GM19025 (cell line): Measurements from ENCODE around the gene SUN5.
"Not testable (repeated sequence)": the region's sequence is repeated elsewhere in the genome, so short reads cannot be mapped to it uniquely, and the experiment has no call there.

Source experiments
- ATAC-seq: cut with Tn5 transposase; IDR thresholded peaks from one replicate; pipeline ENCODE4 v1.9.1; 2021; ENCODE audit warnings: mild to moderate bottlenecking, low read depth, moderate library complexity; ENCODE audit not compliant: unreplicated experiment

SUN5 gene

GRCh38 chr20:32966881-32967781 is 37.1 kb downstream of the SUN5 start:
- ATAC-seq = no peak

GRCh38 chr20:32966382-32966781 is 37.9 kb downstream of the SUN5 start:
- no peak for ATAC-seq

DNA sequence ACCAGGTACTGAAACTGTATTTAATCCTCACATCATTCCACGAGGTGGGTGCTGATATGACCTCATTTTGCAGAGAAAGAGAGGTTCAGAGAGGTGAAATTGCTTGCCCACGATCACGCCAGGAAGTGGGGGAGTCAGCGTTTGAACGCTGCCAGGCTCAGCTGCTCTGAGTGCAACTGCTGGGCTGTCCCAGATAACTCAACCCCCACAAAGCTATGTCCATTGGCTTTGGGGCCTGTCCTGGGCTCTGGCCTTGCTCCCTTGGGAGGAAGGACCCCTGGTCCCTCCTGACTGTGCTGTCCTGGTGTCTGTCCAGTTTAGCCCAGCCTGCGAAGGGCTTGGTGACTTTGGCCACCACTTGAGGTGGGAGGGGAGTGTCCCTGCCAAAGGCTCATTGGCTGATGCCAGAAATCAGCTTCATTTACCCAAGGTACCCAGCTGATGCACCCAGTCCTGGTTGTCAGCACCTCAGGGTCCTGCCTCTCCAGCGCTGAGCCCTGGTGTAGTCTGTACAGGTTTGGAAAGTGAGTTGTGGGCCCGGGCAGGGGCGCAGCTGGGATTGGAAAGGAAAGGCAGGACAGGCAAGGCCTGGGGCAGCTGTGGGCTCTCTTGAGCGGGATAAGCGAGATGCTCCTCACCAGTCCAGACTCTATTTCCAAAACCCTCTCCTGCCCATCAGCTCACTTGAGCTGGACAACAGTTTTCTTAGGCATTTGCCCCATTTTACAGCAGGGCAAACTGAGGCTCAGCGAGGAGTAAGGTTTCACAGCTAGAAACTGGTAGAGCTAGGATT is 38.5 kb downstream of the SUN5 start:
- no peak for ATAC-seq

- ATAC-seq = no peak
Measured at GRCh38 chr20:32965115-32965514, 39.1 kb downstream of the SUN5 start.

DNA sequence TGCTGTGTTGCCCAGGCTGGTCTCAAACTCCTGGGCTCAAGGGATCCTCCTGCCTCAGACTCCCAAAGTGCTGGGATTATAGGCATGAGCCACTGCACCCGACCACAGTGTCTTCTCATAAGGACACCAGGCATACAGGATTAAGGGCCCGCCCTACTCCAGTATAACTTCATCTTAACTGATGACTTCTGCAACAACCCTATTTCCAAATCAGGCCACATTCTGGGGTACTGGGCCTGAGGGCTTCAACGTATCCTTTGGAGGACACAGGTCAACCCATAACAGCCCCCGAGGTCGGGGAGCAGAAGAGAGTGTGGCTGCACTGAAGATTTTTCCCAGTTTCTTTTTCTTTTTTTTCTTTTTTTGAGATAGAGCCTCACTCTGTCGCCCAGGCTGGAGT is 39.7 kb downstream of the SUN5 start:
- no peak for ATAC-seq

GRCh38 chr20:32963176-32963575 is 41.1 kb downstream of the SUN5 start:
- no peak for ATAC-seq

GRCh38 chr20:32962646-32963045 is 41.6 kb downstream of the SUN5 start:
- not testable (repeated sequence) for ATAC-seq

- no peak for ATAC-seq
Measured at GRCh38 chr20:32962053-32962452, 42.2 kb downstream of the SUN5 start.

GRCh38 chr20:32960849-32961731 is 43.1 kb downstream of the SUN5 start:
- ATAC-seq = no peak

DNA sequence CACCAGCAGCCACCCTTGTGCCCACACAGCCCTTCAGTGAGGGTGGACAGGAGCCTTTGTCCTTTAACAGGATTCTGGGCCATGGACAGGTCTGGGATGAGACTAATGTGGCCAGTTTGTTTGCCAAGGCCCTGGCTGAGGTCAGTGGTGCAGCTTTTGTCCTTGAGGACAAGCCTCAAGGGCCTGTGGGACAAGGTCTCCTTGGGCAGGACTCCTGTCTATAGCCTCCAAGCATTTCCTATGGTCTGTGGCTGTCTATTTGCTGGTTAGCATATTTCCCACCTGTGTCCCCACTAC is 44.1 kb downstream of the SUN5 start:
- no peak for ATAC-seq

DNA sequence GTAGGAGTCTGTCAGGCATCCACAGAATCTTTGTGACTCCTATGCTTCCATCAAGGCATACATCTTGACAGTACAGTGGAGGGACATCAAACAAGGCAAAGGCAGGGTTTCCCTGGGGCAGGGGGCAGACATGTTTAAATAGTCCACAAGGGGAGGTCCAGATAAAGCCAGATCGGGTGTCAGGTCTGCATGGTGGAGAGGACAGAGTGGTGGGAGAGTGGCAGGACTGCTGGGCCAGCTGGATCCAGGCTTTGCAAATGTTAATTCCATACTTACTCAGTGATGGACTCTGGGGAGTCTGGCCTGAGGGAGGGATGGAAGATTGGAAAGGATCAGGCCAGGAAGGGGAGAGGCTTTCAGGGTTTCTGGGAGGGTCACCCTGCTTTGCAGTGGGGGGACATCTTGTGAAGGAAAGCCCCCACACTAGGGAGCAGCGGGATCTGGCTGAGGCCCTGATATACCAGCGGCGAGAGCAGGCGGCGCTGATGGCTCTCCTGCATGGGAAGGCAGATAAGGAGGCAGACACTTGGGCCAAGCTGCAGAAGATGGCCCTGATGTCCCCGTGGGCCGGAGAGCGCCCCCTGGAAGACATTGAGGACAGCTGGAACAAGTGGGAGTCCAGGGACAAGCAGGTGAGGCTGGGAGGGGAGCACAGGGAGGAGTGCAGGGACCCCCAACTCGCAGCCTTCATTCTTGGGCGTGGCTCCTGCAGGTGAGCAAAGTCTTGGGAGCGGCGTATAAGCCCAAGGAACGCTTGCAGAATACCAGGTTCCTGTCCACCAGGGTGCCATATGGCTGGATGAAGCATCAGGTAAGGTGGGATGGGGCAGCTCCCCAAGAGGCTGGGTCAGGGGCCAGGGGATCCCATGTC is 44.6 kb downstream of the SUN5 start:
- no peak for ATAC-seq

DNA sequence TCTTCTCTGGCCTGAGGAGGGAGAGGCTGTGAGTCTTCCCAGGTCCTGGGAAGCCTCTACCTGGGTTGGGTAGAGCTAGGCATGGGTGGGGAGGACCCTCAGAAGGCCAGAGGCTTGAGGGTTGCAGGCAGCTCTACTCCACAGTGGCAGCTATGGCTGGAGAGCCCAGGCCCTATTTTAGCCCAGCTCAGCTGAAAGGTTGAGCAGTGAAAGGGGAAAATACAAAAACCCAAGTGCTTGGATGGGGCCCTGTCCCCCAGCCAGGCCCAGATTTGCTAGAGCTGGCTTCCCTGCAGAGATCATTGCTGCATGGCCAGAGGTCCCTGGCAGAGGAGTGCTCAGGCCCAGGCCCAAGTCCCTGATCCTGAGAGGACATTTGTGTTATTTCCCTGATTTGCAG is 45.7 kb downstream of the SUN5 start:
- no peak for ATAC-seq

DNA sequence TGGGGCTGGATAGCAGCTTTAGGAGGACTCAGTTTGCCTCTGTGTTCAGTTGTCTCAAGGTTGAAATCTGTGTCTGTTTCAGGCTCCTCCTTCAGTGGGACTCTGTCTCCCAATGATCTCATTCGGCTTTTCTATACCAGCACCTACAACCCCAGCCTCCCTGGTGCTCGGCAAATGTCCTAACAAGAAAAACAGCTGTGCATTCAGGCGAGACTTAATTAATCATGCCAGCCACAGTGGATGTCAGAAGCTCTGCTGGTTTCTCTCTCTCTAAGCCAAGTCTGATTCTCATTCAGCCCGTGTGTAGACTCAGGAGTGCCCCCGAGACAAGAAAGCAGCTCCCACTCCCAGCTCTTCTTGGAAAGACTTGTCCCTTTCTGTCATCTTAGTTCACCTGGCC is 46.8 kb downstream of the SUN5 start:
- no peak for ATAC-seq

- ATAC-seq = not testable (repeated sequence)
Measured at GRCh38 chr20:32950539-32950938, 53.7 kb downstream of the SUN5 start.

- ATAC-seq = no peak
Measured at GRCh38 chr20:32946629-32947028, 57.6 kb downstream of the SUN5 start.

DNA sequence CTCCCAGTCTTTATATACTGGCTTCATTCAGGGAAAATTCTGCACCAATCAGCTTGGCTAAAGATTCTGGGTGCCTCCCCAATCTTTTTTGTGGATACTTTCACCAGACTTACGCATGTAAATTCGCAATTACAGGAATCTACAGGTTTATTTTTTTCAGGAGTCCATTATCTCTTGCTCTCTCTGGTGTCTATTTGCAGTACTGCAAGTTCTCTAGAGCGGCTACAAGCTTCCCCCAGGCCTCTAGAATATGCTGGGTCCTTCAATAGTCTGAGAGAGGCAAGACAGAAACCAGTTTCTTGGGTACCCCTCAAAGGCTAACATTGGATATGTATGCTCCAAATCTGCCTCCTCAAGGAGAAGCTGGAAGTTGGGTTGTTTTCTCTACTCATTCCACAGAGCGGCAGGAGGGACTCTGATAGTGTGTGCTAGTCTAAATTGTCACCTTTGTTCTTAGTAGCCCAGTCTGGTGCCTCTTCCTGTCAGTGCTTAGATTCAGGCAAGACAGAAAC is 58.5 kb downstream of the SUN5 start:
- ATAC-seq = no peak

DNA sequence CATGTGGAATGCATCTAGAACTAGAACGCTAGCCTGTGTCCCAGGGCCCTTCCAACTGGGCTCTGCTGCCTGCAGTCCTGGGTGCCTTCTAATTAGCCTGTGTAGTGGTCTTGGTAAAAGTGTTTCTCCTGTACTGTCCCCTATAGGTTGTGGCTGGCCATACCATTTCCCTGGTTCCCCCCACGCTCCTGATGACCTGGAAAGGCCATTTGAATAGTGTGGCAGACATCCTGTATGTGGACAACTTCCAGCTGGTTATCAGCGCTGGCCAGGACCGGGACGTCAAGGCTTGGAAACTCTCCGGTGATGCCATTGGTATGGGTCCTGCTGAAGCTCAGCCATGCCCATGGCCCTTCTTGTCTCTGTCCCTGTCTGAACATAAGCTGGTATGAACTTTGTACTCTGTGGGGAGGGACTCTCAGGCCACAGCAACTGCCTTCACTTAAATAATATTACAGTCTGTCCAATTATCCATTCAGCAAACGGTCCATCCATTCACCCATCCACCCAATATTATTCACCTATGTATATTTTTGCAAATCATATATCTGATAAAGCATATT is 60.7 kb downstream of the SUN5 start:
- no peak for ATAC-seq

DNA sequence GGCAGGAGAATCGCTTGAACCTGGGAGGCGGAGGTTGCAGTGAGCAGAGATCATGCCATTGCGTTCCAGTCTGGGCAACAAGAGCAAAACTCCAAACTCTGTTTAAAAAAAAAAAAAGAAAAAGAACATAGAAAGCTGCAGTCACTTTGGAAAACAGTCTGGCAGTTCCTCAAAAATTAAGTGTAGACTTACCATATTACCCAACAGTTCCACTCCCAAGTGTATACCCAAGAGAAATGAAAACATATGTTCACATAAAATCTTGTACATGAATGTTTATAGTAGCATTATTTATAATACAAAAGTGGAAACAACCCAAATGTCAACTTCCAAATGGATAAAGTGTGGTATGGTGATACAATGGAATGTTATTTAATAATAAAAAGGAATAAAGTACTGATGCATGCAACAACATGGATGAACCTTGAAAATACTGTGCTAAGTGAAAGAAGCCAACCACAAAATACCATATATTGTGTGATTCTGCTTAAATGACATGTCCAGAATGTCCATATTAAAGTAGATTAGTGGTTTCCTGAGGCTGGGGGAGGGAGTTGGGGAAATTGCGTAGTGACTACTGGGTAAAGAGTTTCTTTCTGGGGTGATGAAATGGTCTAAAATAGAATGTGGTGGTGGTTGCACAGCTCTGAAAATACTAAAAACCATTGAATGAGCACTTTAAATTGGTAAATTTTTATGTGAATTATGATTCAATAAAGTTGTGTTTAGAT is 62.9 kb downstream of the SUN5 start:
- ATAC-seq = no peak

DNA sequence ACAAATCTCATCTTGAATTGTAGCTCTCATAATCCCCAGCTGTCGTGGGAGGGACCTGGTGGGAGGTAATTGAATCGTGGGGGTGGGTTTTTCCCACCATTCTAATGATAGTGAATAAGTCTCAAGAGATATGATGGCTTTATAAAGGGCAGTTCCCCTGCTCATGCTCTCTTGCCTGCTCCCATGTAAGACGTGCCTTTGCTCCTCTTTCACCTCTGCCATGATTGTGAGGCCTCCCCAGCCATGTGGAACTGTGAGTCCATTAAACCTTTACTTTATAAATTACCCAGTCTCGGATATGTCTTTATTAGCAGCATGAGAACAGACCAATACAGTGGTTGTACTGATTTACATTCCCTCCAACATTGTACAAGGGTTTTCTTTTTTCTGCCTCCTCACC is 69.7 kb downstream of the SUN5 start:
- ATAC-seq = no peak
